ENCODE data around the gene TUBGCP6. TPM values are rescaled to one million over a fixed set of nuclear protein-coding genes. Genes with fewer than 3 reads are reported as not detected.
A peak's percentile ranks its signal among the peaks of the same experiment; 100 is the strongest.

TUBGCP6 gene
- total RNA-seq, 1 donor from 2014 or later, result 30.3 TPM

GRCh38 chr22:50197856-50198623, 46.8 kb downstream of the TUBGCP6 start:
- DNase-seq (ENCODE audit: low spot score), result no peak

- no peak for DNase-seq (ENCODE audit: low spot score)
Observed at GRCh38 chr22:50197000-50197800, 47.6 kb downstream of the TUBGCP6 start.

- no peak for DNase-seq (ENCODE audit: low spot score)
Observed at GRCh38 chr22:50196256-50196655, 48.6 kb downstream of the TUBGCP6 start.

- DNase-seq (ENCODE audit: low spot score), result no peak
Observed at GRCh38 chr22:50194037-50194805, 50.6 kb downstream of the TUBGCP6 start.

GRCh38 chr22:50193621-50194020, 51.2 kb downstream of the TUBGCP6 start:
- no peak for DNase-seq (ENCODE audit: low spot score)

GRCh38 chr22:50192436-50193204, 52.2 kb downstream of the TUBGCP6 start:
- no peak for DNase-seq (ENCODE audit: low spot score)

GRCh38 chr22:50190941-50191741, 53.7 kb downstream of the TUBGCP6 start:
- peak; percentile 83 for DNase-seq (ENCODE audit: low spot score)

- peak; percentile 89 for DNase-seq (ENCODE audit: low spot score)
Observed at GRCh38 chr22:50190182-50190940, 54.5 kb downstream of the TUBGCP6 start.

- DNase-seq (ENCODE audit: low spot score), result no peak
Observed at GRCh38 chr22:50189849-50190181, 55.0 kb downstream of the TUBGCP6 start.

GRCh38 chr22:50189184-50189848, 55.5 kb downstream of the TUBGCP6 start:
- no peak for DNase-seq (ENCODE audit: low spot score)

GRCh38 chr22:50188356-50188755, 56.5 kb downstream of the TUBGCP6 start:
- no peak for DNase-seq (ENCODE audit: low spot score)

- DNase-seq (ENCODE audit: low spot score), result no peak
Observed at GRCh38 chr22:50186761-50187523, 57.9 kb downstream of the TUBGCP6 start.

GRCh38 chr22:50186181-50186714, 58.6 kb downstream of the TUBGCP6 start:
- no peak for DNase-seq (ENCODE audit: low spot score)

- DNase-seq (ENCODE audit: low spot score), result peak; percentile 90
Observed at GRCh38 chr22:50185375-50186087, 59.3 kb downstream of the TUBGCP6 start, which contains the start of gene TRABD. Gene TRABD (plus strand): TSS chr22:50185913. CDS start chr22:50193061, 7,148 bp downstream.

GRCh38 chr22:50184902-50185374, 59.9 kb downstream of the TUBGCP6 start:
- DNase-seq (ENCODE audit: low spot score), result no peak

- peak; percentile 70 for DNase-seq (ENCODE audit: low spot score)
Observed at GRCh38 chr22:50184004-50184901, 60.6 kb downstream of the TUBGCP6 start.

Data from umbilical cord (tissue), 2 donors.